Mesothelial cell of epicardium (in vitro differentiated cells): Measurements from ENCODE around the gene STK31. TPM values are rescaled to one million over a fixed set of nuclear protein-coding genes. Genes with fewer than 3 reads are reported as not detected.

Source experiments
- DNase-seq, 2 experiments: peaks; one replicate each; pipeline ENCODE4 v3.0.0; 2021; ENCODE audit warnings: low spot score in 2 of 2; ENCODE audit not compliant: unreplicated experiment in 2 of 2
- H3K27ac Mint-ChIP-seq: 2 replicates; pipeline ENCODE4 v1.8.0; 2021; ENCODE audit warnings: mixed read lengths
- H3K27me3 Mint-ChIP-seq: 2 replicates; pipeline ENCODE4 v1.8.0; 2021; ENCODE audit warnings: low read depth, mixed read lengths
- H3K36me3 Mint-ChIP-seq: 2 replicates; pipeline ENCODE4 v1.8.0; 2021; ENCODE audit warnings: mixed read lengths
- H3K4me1 Mint-ChIP-seq: 2 replicates; pipeline ENCODE4 v1.8.0; 2021; ENCODE audit warnings: mixed read lengths
- H3K4me3 Mint-ChIP-seq: 2 replicates; pipeline ENCODE4 v1.8.0; 2021; ENCODE audit warnings: mild to moderate bottlenecking, moderate library complexity, mixed read lengths
- H3K9me3 Mint-ChIP-seq: 2 replicates; pipeline ENCODE4 v1.8.0; 2021; ENCODE audit warnings: mixed read lengths
- total RNA-seq: library from RNA; stranded (reverse); gene quantifications from 3 replicates; pipeline ENCODE4 v1.2.1, GENCODE V29; 2021
- TF ChIP-seq, protein P1 (sequence below): fragments of 200-600 bp; sonication (generic); IDR thresholded peaks from one replicate; pipeline ENCODE4 v1.5.0; 2021; ENCODE audit warnings: antibody characterized with exemption; ENCODE audit not compliant: unreplicated experiment

STK31 gene
- total RNA-seq, 1 donor from 2014 or later, result 0.94 TPM

DNA sequence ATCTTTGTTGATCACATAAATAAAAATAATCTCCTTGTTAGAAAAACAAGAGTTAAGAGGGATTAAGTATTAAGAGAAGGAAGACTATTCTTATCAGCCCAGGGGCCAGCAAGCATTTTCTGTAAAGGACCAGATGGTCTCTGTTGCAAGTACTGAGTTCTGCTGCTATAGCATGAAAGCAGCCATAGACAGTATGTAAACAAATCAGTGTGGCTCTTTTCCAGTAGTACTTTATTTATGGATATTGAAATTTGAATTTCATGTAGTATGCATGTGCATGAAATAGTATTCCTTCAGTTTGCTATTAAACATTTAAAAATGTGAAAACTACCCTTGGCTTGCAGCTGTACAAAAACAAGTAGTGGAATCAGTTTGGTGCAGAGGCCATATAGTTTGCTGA is 81.7 kb downstream of the STK31 start:
- DNase-seq, result no peak
- Mint-ChIP-seq H3K4me1 (no peaks in the 10 kb centered on the region), H3K36me3 (peaks cover 21% of the 10 kb centered on the region), H3K27ac (no peak overlapping the region), H3K9me3 (peaks cover 36% of the 10 kb centered on the region), H3K27me3 (no peaks in the 10 kb centered on the region), H3K4me3 (no peak overlapping the region)
- TF ChIP-seq, protein P1, sequence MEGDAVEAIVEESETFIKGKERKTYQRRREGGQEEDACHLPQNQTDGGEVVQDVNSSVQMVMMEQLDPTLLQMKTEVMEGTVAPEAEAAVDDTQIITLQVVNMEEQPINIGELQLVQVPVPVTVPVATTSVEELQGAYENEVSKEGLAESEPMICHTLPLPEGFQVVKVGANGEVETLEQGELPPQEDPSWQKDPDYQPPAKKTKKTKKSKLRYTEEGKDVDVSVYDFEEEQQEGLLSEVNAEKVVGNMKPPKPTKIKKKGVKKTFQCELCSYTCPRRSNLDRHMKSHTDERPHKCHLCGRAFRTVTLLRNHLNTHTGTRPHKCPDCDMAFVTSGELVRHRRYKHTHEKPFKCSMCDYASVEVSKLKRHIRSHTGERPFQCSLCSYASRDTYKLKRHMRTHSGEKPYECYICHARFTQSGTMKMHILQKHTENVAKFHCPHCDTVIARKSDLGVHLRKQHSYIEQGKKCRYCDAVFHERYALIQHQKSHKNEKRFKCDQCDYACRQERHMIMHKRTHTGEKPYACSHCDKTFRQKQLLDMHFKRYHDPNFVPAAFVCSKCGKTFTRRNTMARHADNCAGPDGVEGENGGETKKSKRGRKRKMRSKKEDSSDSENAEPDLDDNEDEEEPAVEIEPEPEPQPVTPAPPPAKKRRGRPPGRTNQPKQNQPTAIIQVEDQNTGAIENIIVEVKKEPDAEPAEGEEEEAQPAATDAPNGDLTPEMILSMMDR, result no peak

DNA sequence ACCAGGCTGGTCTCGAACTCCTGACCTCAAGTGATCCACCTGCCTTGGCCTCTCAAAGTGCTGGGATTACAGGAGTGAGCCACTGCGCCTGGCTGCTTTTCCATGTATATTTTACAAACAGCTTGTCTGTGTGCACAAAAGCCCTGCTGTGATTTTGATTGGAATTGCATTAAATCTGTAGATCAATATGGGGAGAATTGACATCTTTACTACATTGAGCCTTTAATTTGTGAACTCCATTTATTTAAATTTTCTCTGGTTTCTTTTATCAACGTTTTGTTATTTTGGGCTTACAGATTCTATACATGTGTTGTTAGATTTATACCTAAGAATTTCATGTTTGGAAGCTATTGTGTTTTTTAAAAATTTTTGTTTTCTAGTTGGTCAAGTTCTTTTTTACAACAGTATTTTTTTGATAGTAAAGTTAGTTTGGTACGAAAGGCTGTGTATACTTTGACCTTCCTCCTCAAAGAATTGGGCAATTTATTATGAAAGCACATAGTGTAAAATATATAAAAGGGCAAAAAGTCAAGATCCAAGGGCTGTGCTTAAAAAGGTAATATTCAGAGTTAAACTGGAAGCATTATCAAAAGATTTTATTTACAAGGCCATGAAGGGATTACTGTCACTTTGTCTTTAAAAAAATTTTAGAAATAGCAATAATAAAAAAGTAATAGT is 92.8 kb downstream of the STK31 start:
- Mint-ChIP-seq H3K27ac (no peak overlapping the region), H3K27me3 (peaks cover 2% of the 10 kb centered on the region), H3K9me3 (peaks cover 14% of the 10 kb centered on the region), H3K4me1 (peaks cover 5% of the 10 kb centered on the region), H3K4me3 (no peak overlapping the region), H3K36me3 (no peaks in the 10 kb centered on the region)
- TF ChIP-seq, protein P1, result no peak
- no peak for DNase-seq

DNA sequence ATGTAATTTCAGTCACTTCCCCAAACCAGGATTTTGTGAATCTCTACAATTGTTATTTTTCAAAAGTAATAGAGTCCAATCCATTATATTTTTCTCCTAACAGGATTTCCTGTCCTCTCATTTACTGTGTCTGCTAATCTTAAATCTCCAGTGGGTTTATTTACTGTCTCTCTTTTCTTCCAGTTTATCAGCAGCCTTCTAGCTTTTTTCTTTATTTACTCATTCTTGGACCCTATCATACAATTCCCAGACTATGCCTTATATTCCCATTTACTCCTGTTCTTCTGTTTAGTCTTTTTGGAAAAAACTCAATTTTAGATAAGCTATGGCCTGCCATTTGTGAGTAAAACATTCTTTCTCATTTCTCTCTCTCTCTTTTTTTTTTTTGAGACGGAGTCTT is 94.7 kb downstream of the STK31 start:
- Mint-ChIP-seq H3K27ac (no peak overlapping the region), H3K4me3 (no peak overlapping the region), H3K36me3 (peaks cover 2% of the 10 kb centered on the region), H3K9me3 (peaks cover 8% of the 10 kb centered on the region), H3K27me3 (peaks cover 2% of the 10 kb centered on the region), H3K4me1 (peaks cover 5% of the 10 kb centered on the region)
- TF ChIP-seq, protein P1, result no peak
- no peak for DNase-seq

DNA sequence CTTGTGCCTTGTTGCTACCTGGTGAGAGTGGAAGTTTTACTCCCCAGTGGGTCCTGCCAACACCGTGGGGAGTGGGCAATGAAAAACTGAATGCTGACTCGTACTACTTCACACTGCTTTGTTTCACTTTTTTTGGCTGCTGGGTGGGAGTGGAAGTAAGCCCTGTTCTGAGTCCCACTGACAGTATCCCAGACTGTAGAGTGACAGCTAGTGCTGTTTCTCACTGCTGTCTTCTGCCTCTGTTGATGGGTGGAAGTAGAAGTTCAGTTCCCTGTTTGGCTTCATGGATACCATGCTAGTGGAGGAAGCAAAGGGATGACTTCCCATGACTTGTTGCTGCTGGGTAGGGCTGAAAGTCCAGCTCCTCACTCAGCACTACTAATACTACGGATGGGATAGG is 98.4 kb downstream of the STK31 start:
- Mint-ChIP-seq H3K27me3 (no peaks in the 10 kb centered on the region), H3K36me3 (peaks cover 12% of the 10 kb centered on the region), H3K9me3 (peaks cover 34% of the 10 kb centered on the region), H3K27ac (no peak overlapping the region), H3K4me3 (no peak overlapping the region), H3K4me1 (no peaks in the 10 kb centered on the region)
- TF ChIP-seq, protein P1, result no peak
- DNase-seq, result no peak

DNA sequence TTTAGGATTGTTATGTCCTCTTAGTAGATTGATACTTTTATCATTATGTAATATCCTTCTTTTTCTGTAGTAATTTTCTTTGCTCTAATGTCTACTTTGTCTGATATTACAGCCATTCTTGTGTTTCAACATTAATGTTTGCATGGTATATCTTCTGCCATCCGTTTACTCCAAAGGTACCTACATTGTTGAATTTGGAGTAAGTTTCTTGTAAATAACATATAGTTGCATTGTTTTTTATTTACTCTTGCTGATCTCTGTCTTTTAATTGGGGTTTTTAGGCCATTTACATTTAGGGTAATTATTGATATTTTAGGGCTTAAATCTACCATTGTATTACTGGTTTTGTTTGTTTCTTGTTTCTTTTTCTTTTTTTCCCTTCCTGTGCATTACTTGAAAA is 100.1 kb downstream of the STK31 start:
- no peak overlapping the region for H3K4me3 Mint-ChIP-seq
- peaks cover 34% of the 10 kb centered on the region for H3K9me3 Mint-ChIP-seq
- H3K36me3 Mint-ChIP-seq, result peaks cover 12% of the 10 kb centered on the region
- H3K27me3 Mint-ChIP-seq, result no peaks in the 10 kb centered on the region
- no peak overlapping the region for H3K27ac Mint-ChIP-seq
- DNase-seq, result no peak
- TF ChIP-seq, protein P1, result no peak
- H3K4me1 Mint-ChIP-seq, result no peaks in the 10 kb centered on the region
